IPS-11a (cell line): Measurements from ENCODE around the gene PRKCSH.
"Not testable (repeated sequence)": the region's sequence is repeated elsewhere in the genome, so short reads cannot be mapped to it uniquely, and the experiment has no call there.

ENCODE experiments used
- H3K4me3 ChIP-seq: one replicate; pipeline ENCODE4 v1.5.1; 2013; ENCODE audit warnings: low read depth, low read length, control low read depth

Gene PRKCSH

DNA sequence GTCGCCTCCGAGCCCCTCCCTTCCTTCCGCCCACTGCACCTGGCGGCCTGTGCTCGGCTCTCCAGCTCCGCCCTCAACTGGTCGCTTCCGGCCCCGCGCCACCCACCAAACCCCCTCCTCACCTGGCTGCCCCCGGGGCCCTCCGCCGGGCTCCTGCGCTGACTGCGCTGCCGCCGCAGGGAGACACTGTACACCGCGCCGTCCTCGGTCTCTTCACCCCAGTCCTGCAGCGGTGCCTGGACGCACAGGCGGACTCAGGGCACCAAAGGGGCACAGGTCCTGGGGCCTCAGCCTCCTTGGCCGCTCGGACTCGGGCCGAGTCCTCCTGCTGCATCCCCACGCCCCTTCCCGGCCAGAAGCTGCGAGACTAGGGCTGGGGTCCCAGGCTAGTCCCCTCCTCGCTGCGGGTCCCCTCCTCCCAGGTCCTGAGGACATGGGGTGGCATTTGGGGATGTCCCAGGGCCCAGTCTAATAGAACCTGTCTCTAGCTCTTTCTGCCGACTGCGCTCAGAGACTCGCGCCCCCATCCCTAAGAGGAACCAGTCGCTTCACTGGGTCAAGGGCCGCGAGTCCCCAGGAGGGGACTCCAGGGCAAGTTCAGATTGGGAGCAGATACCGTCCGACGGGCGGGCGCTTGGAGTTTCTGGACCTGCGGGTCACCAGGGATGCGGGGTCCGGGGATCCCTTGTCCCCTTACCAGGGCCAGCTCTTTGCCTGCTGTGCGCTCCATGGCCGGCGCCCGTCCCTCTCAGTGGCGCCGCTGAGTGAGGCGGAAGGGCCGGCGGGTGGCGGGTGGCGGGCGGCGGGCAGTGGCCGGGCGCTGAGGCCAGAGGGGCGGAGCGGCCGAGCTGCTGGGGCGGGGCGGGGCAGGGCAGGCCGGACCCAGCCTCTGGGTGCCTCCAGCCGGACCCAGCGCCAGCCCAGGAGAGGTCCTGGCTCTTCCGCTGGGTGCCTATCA, 16.6 kb upstream of the PRKCSH start, which contains the start of gene RGL3:
TSS of gene RGL3 (minus strand) at position 766 of the 958 bp plus-strand sequence. CDS start at position 730, 36 bp downstream.
- H3K4me3 ChIP-seq = peak within 1 kb of the TSS; percentile 44

DNA sequence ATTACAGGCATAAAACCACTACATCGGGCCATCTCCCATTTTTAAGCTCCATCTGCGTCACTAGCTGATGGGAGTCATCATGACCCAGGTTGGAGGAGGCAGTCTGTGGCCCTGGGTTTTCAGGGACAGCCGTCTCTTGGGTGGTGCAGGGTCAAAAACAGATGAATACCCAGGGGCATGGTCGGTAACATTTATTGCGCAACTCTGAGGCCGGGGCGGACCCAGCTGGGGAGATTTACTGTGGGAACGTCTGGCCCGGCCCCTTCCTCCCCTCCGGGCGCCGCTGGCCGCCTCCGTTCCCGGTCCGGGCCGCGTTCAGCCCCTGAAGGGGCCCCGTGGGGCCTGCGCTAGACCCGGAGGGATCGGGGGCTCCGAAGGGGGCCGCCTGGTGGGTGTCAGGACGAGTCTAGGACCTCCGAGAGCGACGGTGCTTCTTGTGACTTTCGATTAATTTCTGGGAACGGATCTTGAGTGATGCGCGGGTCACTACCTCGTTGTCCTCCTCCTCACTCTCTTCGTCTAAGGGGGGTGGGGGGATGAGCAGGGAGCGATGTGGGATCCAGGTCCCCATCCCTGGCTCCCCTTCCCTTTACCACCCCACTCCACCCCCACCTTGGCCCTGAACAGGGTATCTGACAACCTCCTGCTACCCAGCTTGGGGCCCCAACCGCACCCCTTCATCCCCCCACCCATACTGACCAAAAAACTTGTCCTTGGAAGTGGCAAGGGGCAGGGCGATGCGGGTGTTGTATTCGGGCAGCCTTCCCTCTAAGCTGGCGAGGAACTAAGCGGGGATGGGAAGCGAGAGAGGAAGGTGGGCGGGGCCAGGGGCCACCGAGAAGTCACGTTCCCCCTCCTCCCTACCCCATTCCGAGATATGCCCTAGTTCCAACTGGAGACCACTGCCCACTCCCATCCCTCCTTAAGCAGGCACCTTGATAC, 14.7 kb upstream of the PRKCSH start:
- H3K4me3 ChIP-seq = peak overlapping the region; percentile 35

DNA sequence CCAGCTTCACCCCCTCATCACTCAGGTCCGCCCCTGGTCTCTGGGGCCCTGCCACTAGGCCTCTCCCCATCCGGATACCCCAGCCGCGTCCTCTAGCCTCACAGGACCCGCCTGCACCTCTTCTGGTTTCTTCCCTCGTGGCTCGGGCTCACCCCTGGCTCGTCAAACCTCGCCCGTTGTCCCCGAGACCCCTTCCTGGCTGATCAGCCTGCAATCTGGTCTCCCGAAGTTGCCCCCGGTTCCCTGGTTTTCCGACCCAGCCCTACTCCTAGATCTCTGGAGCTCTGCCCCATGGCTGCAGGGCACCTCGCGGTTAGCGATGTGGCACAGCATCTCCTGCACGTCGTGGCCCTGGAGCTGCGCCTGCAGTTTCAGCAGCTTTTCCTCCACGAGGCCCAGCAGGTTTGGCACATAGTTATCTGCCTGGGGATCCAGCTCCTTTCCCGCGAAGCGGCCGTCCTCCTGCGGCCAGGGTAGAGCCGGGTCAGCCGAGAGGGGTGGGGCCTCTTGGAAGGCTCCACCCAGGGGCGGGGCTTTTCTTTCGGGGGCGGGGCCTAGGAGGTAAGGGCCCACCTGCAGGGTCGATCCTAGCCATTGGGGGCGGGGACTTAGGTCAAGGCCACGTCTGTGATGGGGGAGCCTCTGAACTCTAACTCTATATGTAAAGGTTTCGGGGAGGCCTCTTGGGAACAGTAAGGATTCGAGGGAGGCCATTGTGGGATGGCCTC, 13.9 kb upstream of the PRKCSH start:
- H3K4me3 ChIP-seq = peak overlapping the region; percentile 35

DNA sequence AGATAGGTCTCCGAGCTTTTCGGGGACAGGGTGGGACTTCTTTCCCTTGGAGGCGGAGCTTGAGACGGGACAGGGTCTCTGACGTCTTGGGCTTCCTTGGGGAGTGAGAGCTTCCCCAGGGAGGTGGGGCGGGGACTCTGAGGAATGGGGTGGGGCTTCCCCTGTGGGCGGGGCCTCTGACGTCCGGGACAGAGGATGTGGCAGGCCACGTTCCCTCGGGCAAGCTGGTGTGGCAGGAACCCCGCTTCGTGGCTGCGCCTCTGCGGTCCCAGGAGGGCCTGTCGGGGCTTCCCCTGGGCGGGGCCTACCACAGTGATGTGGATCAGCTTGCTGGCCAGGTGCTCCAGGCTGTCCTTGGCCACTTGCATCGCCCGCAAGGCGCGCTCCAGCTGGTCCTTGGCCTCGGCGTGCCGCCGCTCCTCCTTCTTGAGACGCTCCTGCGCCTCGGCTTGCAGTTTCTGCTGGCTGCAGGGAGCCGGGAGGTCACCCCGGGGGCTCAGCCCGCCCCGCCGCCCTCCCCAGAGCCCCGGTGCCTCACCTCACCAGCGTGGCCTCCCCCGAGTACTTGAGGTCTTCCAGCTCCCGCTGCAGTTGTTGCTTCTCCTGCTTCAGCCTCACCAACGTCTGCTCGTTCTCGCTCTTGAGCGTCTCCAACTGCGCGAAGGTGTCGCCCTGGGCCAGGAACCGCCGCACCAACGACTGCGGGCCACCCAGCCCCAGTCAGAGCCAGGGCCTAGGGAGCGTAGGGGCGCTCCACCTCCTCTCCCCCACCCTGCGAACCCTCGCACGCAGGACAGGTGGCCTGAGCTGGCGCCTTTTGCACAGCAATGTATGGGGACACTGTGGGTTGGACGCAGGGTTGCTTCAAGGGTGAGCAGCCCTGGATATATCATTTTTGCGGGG, 13.0 kb upstream of the PRKCSH start:
- H3K4me3 ChIP-seq = peak overlapping the region; percentile 31

DNA sequence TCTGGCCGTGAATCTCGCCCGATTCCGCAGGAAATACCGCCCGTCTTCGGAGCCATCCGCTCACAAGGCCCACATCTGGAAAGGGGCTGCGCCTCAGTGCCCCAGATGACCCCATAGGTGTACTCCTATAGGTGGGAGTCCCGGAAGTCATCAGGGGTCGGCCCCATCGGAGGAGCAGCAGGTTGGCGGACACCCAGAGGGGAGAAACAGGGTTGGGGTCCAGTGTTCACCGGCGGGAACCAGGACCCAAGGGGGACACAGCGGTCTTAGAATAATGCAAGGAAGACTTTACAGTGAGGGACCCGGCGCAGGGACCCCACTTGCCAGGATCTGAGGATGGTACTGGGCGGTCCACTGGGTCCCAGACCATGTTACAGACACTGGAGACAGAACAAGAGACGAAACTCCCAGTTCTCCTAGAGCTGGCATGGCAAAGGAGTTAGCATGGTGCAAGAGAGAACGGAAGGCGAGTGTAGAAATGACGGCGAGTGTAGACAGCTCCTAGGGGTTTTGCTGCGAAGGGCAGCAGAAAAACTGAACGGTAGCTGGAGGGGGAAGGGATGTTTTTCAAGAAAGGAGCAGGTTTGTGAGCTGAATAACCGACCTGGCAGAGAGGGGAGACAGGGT, 12.2 kb upstream of the PRKCSH start:
- no peak overlapping the region for H3K4me3 ChIP-seq

DNA sequence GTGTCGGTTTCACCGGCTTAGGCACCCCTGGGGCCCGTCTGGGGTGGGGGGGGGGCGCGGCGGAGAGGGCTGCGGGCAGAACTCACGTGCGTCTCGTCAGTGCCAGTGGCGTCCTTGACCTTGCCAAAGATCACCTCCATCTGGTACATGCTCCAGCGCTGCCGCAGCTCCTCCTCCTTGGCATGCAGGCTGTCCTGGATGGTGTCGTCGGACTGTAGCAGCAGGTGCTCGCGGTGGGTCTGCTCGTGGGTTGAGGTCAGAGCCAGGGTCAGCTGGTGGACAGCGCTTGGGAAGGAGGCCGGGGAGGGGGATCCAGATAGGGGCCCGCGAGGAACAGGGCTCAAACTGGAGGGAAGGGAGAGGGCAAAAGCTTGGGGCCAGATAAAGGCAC, 11.6 kb upstream of the PRKCSH start:
- H3K4me3 ChIP-seq = no peak overlapping the region

DNA sequence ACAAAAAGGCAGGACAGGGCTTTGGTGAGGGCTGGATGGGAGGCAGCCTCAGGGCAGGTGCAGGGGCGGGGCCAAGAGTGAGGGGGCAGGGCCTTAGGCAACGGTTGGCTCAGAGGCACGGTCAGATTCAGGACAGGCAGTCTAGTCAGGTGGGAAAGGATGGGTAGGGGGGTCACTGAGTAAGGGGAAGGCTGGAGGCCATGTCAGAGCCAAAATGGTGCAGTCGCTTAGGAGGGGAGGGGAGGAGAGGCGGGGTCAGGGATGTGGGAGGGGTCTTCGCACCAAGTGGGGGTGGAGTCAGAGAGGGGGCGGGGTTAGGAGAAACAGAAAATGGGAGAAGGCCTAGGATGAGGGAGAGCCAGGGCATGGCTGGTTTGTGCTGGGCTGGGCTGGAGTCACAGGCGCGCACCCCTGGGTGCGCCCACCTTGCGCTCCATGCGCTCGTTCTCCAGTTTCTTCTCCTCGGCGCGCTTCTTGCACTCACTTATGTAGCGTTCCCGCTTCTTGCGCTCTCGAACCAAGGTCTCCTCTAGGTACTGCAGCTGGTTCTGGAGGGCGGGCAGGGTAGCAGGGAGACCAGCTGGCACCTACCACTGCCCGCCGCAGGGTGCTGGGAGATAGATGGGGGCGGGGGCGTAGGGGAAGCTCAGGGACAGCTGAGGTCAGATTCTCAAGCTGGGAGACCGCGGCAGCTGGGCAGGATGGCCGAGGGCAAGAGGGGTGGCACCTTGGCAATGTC, 9.5 kb upstream of the PRKCSH start:
- no peak overlapping the region for H3K4me3 ChIP-seq

DNA sequence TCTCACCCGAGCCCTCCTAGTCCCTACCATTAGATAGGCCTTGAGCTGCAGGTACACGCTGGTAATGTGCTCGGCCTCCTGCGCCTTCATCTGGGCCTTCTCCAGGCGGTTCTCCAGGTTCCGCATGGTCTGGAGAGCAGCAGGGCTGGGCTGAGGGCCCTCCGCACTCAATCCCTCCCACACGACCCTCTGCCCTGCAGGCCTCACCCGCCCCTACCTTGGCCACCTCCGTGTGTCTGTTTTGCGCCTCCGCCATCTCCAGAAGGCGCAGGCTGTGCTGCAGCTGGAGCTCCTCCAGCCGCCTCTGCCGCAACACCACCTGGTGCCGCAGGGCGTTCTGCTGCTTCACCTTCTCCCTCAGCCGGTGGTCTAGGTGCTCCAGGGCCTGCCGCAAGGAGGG, 8.8 kb upstream of the PRKCSH start:
- no peak overlapping the region for H3K4me3 ChIP-seq

DNA sequence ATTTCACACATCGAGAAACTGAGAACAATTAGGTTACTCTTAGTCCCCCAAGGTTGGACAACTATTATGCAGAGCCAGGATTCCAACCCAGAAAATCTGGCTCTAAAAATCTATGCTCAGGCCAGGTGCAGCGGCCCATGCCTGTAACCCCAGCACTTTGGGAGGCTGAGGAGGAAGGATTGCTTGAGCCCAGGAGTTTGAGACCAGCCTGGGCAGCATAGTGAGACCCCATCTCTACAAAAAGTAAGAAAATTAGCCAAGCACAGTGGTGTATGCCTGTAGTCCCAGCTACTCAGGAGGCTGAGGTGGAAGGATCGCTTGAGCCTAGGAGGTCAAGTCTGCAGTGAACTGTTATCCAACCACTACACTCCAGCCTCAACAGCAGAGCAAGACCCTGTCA, 1.9 kb upstream of the PRKCSH start:
- not testable (repeated sequence) for H3K4me3 ChIP-seq

DNA sequence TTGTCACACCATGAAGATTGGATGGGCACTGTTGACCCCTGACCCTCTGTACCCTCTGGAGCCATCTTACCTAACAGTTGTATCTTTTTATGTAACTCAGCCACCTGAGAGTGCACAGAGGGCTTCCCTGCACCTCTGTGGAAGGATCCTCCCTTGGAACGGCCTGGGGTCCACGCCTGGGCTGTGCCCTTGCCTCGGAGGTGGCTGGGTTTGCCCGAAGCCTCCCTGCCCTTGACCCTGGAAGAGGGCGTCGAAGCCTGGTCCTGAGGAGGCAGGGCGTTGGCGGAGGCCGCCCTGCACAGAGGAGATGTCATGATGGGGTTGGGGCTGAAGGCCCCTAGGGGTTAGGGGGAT, 755 bp upstream of the PRKCSH start:
- peak overlapping the region; percentile 21 for H3K4me3 ChIP-seq

DNA sequence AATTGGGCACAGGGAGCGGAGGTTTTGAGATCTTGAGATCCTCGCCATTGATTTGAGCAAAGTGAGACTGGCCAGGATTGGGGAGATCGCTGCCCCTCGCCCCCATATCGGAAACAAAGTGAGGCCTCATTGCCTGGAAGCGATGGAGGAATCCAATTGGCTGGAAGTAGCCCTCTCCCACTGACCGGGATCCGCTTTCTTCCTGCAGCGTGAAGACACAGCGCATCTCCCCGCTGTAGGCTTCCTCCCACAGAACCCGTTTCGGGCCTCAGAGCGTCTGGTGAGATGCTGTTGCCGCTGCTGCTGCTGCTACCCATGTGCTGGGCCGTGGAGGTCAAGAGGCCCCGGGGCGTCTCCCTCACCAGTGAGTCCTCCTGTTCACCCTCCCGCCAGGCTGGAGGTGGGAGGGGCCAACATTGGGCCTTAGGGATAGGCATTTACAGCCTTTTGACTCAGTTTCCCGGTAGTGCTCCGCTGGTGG, 438 bp downstream of the PRKCSH start:
- peak overlapping the region; percentile 99 for H3K4me3 ChIP-seq

DNA sequence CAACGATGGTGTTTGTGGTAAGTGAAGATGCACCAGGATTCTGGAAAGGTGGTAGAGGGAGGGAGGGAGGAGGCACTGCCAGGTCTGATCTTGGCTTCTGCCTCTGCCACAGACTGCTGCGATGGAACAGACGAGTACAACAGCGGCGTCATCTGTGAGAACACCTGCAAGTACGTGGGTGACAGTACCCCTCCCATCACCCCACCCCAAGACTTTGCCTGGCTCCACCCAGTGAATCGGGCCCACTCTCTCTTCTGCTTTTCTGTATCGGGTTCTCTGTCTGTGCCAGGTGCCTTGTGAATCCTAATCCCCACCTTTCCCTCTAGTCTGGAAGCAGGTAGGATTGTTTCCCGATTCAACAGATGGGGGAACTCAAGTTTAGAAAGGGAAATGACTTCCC, 2.5 kb downstream of the PRKCSH start:
- H3K4me3 ChIP-seq = no peak overlapping the region

DNA sequence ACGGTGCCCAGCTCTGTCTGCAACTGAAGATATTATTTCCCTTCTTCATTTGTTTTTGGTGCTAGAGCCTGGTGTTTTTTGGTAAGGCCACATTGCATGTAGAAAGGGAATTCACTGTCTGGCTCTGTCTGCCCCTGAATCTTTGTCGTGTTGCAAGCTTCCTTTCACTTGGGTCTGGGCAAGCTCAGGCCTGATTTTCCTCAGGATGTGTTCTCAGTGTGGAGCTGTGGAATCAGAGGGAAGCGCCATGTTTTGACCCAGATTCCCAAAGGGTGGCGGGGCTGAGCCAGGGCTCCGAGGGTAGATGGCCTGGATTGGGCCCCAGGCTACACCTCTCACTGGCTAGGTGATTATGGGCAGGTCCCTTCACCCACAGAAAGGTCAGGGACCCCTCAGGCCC, 8.6 kb downstream of the PRKCSH start:
- H3K4me3 ChIP-seq = no peak overlapping the region

DNA sequence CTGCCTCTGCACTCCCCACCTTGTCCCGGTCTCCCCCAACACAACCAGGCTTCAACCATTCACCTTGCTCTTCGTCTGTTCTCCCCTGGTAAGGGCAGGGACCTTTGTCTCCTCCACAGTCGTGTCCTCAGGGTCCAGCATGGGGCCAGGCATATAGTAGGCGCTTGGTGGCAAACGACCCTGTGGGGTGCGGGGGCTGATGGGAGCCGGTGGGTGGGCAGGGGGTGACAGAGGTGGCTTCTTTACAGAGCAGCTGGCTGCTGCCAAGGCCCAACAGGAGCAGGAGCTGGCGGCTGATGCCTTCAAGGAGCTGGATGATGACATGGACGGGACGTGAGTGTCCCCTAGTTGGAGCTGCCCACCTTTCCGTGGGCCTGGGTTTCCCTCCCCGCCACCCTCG, 9.7 kb downstream of the PRKCSH start:
- no peak overlapping the region for H3K4me3 ChIP-seq

DNA sequence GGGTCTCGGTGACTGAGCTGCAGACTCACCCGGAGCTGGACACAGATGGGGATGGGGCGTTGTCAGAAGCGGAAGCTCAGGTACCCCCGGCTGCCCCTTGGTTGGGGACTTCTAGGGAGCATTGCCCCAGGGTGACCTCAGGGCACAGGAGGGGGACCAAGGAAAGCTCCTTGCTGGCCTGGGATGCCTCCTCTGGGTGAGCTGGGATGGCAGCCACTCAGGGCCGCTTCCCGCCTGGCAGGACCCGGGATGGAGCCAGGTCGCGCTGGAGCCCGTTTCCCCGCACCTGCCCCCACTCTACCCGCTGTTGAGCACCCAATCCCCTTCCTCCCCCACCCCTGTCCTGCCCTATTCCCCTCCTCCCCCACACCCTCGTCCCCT, 10.8 kb downstream of the PRKCSH start:
- H3K4me3 ChIP-seq = no peak overlapping the region

DNA sequence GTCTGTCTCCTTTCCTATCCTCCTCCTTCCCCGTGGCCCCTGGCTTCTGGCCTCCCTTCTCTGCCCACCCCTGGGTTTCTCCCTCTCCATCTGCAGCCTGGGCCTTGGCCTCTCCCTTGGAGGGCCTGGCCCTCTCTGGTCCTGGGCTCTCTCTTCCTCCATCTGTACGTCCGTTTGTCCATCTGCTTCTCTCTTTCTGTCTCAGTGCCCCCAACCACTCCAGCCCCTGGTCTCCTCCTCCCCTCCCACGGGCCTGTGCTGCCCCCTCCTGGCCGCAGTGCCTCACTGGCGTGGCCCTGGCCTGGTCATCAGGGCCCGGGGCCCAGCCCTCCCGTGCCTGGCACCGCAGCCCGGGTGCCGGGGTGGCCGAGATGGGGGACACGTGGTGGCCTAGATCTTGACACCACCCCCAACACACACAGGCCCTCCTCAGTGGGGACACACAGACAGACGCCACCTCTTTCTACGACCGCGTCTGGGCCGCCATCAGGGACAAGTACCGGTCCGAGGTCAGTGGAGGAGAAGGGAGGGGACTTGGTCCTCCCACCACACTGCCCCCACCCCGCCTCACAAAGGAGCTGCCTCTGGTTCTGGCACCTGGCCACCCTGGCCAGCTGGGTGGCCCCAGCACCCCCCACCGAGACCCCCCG, 11.3 kb downstream of the PRKCSH start:
- no peak overlapping the region for H3K4me3 ChIP-seq

DNA sequence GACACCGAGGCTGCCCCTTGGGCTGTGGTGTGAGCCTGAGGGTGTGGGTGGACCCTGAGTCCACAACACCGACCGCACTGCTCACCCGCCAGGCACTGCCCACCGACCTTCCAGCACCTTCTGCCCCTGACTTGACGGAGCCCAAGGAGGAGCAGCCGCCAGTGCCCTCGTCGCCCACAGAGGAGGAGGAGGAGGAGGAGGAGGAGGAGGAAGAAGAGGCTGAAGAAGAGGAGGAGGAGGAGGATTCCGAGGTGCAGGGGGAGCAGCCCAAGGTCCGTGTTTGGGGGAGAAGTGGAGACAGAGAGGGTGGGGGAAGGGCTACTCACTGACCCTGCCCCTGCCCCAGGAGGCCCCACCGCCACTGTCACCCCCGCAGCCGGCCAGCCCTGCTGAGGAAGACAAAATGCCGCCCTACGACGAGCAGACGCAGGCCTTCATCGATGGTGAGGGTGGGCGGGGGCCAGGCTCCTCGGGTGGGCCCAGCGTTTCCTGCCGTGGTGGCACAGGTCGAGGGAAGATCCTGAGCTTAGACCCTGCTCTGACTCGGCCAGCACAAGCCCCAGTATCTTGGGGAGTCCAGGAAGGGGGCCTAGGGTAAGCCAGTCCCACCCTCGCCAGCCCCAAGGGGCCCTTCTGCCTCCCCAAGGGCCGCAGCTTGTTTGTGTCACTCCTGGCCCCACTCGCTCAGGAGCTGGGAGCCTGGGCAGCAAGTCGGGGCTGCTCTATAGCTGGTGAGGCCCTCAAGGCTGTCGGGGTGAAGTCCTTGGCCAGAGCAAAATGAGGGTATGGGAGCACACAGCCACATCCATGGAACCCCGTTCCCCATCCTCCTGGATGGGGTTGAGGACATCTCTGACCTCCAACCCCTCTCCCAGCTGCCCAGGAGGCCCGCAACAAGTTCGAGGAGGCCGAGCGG, 12.2 kb downstream of the PRKCSH start:
- no peak overlapping the region for H3K4me3 ChIP-seq
